ENCODE results near the gene TMEM208.

GRCh38 chr16:67277999-67278772 is 51.3 kb downstream of the TMEM208 start:
- TF ChIP-seq, protein P1, sequence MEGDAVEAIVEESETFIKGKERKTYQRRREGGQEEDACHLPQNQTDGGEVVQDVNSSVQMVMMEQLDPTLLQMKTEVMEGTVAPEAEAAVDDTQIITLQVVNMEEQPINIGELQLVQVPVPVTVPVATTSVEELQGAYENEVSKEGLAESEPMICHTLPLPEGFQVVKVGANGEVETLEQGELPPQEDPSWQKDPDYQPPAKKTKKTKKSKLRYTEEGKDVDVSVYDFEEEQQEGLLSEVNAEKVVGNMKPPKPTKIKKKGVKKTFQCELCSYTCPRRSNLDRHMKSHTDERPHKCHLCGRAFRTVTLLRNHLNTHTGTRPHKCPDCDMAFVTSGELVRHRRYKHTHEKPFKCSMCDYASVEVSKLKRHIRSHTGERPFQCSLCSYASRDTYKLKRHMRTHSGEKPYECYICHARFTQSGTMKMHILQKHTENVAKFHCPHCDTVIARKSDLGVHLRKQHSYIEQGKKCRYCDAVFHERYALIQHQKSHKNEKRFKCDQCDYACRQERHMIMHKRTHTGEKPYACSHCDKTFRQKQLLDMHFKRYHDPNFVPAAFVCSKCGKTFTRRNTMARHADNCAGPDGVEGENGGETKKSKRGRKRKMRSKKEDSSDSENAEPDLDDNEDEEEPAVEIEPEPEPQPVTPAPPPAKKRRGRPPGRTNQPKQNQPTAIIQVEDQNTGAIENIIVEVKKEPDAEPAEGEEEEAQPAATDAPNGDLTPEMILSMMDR (IDR thresholded peaks at IDR 0.05; ENCODE audit: insufficient read depth, low read depth, low read length): peak; percentile 2
- TF ChIP-seq EZH2 (IDR thresholded peaks at IDR 0.05; ENCODE audit: insufficient read depth, low read length): no peak
